Activated CD8-positive, alpha-beta memory T cell treated with anti-CD3 and anti-CD28 coated beads, Interleukin-2, amount 50 U/mL, for 1 hour (primary cell): ENCODE measurements around the gene HDDC2.

Experiments used
- DNase-seq: peaks from one replicate; pipeline ENCODE4 v3.0.0-alpha.2; 2020; ENCODE audit errors: extremely low read depth

The HDDC2 gene

GRCh38 chr6:125236536-125237327 is 65.0 kb downstream of the HDDC2 start:
- no peak for DNase-seq

GRCh38 chr6:125233202-125233601 is 68.6 kb downstream of the HDDC2 start:
- DNase-seq: no peak

- DNase-seq: no peak
These were observed 69.3 kb downstream of the HDDC2 start for GRCh38 chr6:125232466-125232865.

- DNase-seq: no peak
These were observed 70.0 kb downstream of the HDDC2 start for GRCh38 chr6:125231574-125232343.

GRCh38 chr6:125231133-125231532 is 70.6 kb downstream of the HDDC2 start:
- DNase-seq: no peak

- no peak for DNase-seq
These were observed 71.1 kb downstream of the HDDC2 start for GRCh38 chr6:125230674-125231073.

- no peak for DNase-seq
These were observed 72.7 kb downstream of the HDDC2 start for GRCh38 chr6:125228981-125229479.

- no peak for DNase-seq
These were observed 74.5 kb downstream of the HDDC2 start for GRCh38 chr6:125227244-125227643.
